ENCODE results near the gene PEG3. TPM values are rescaled to one million over a fixed set of nuclear protein-coding genes. Genes with fewer than 3 reads are reported as not detected.
A peak's percentile ranks its signal among the peaks of the same experiment; 100 is the strongest.

PEG3 gene
- total and polyA plus RNA-seq, 2 of the 13 experiments (the other 11 are each of a cell fraction or from before 2014, with no cell fraction given): 217 to 394 TPM

DNA sequence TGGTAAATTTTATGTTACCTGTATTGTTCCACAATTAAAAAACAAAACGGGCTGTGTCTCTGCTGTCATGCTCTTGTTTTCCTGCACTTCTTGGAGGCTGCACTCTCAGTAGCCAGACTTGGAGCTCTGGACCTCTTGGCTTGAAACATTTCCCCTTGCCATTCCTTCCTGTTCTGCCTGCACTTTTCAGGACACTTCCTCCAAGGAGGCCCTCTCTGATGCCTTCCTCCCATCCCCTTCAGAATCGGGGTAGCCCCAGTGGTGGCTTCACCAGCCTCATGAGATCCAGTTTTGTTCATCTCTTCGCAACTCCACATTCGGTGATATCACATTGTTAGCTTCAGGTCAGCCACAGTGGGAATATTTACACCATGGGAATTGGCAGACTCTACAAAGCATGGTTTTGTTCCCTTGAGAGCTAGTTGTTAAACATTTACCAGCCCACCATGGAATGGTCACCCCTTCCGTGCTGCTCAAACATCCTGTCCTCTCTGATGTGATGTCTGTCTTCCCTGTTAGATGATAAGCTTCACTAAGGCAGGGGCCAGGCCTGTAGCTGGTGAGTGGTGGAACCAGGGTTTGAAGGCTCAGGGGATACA, 40.2 kb upstream of the PEG3 start (continued):
- TF ChIP-seq, protein P1, sequence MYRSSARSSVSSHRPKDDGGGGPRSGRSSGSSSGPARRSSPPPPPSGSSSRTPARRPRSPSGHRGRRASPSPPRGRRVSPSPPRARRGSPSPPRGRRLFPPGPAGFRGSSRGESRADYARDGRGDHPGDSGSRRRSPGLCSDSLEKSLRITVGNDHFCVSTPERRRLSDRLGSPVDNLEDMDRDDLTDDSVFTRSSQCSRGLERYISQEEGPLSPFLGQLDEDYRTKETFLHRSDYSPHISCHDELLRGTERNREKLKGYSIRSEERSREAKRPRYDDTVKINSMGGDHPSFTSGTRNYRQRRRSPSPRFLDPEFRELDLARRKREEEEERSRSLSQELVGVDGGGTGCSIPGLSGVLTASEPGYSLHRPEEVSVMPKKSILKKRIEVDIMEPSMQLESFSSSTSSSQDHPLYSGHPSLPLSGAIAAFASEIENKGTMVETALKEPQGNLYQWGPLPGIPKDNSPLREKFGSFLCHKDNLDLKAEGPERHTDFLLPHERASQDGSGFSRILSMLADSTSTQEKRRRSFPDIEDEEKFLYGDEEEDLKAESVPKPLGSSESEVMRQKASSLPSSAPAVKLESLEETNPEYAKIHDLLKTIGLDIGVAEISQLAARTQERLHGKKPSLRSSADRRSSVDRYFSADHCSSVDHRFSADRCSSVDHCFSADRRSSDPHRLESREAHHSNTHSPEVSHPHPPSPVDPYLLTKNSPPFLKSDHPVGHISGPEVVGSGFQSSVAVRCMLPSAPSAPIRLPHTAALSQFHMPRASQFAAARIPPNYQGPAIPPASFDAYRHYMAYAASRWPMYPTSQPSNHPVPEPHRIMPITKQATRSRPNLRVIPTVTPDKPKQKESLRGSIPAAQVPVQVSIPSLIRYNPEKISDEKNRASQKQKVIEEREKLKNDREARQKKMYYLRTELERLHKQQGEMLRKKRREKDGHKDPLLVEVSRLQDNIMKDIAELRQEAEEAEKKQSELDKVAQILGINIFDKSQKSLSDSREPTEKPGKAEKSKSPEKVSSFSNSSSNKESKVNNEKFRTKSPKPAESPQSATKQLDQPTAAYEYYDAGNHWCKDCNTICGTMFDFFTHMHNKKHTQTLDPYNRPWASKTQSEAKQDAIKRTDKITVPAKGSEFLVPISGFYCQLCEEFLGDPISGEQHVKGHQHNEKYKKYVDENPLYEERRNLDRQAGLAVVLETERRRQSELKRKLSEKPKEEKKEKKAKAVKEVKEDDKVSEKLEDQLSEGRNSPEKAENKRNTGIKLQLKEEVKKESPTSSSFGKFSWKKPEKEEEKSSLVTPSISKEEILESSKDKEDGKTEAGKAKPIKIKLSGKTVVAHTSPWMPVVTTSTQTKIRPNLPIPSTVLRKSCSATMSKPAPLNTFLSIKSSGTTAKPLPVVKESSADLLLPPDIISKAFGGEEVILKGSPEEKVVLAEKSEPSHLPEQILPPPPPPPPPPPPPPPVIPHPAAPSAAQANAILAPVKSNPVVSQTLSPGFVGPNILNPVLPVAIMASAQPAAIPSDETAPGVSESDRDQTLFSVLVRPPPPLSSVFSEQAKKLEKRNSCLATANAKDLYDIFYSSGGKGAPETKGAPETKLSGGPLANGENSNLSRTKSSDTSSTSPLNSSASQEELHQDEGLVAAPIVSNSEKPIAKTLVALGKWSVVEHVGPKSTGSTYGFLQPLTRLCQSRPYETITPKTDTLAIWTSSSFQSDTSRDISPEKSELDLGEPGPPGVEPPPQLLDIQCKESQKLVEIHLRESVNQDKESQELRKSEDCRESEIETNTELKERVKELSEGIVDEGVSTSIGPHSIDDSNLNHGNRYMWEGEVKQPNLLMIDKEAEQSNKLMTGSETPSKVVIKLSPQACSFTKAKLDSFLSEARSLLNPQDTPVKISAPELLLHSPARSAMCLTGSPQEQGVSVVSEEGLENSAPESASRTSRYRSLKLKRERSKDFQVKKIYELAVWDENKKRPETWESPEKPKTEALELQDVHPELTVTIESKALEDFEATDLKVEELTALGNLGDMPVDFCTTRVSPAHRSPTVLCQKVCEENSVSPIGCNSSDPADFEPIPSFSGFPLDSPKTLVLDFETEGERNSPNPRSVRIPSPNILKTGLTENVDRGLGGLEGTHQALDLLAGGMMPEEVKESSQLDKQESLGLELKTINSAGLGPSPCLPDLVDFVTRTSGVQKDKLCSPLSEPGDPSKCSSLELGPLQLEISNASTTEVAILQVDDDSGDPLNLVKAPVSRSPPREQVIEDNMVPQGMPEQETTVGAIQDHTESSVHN (CRISPR knock-in tag; IDR thresholded peaks at IDR 0.05): peak; percentile 66; the same call in 1 of the 2 replicates
- TF ChIP-seq NFATC3 (CRISPR knock-in tag; IDR thresholded peaks at IDR 0.05) (no peak), CBX5 (CRISPR knock-in tag; IDR thresholded peaks at IDR 0.05; ENCODE audit: borderline replicate concordance) (peak; percentile 92; the same call in 1 of the 2 replicates), DR1 (CRISPR knock-in tag; IDR thresholded peaks at IDR 0.05) (peak; percentile 71), ZBTB7A (CRISPR knock-in tag; IDR thresholded peaks at IDR 0.05) (0 out of 2 replicates have a peak, but pooled peaks have one; percentile 13), AHR (CRISPR knock-in tag; IDR thresholded peaks at IDR 0.05) (no peak), LBX2 (CRISPR knock-in tag; IDR thresholded peaks at IDR 0.05; ENCODE audit: borderline replicate concordance) (no peak), IKZF1 (IDR thresholded peaks at IDR 0.05) (no peak), MYPOP (CRISPR knock-in tag; IDR thresholded peaks at IDR 0.05) (no peak), NR3C1 (CRISPR knock-in tag; IDR thresholded peaks at IDR 0.05) (no peak), BHLHE40 (IDR thresholded peaks at IDR 0.05; ENCODE audit: low read length) (no peak; the same call in 1 of the 2 replicates), ZNF850 (CRISPR knock-in tag; conservative IDR thresholded peaks at IDR 0.05) (0 out of 2 replicates have a peak, but pooled peaks have one; percentile 43), ZNF44 (CRISPR knock-in tag; IDR thresholded peaks at IDR 0.05) (no peak)
- TF ChIP-seq, protein P2, sequence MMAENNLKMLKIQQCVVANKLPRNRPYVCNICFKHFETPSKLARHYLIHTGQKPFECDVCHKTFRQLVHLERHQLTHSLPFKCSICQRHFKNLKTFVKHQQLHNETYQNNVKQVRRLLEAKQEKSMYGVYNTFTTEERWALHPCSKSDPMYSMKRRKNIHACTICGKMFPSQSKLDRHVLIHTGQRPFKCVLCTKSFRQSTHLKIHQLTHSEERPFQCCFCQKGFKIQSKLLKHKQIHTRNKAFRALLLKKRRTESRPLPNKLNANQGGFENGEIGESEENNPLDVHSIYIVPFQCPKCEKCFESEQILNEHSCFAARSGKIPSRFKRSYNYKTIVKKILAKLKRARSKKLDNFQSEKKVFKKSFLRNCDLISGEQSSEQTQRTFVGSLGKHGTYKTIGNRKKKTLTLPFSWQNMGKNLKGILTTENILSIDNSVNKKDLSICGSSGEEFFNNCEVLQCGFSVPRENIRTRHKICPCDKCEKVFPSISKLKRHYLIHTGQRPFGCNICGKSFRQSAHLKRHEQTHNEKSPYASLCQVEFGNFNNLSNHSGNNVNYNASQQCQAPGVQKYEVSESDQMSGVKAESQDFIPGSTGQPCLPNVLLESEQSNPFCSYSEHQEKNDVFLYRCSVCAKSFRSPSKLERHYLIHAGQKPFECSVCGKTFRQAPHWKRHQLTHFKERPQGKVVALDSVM (CRISPR knock-in tag; IDR thresholded peaks at IDR 0.05): no peak

Data from HepG2 (cell line).